ENCODE results near the gene NKG7.
"Not testable (repeated sequence)": the region's sequence is repeated elsewhere in the genome, so short reads cannot be mapped to it uniquely, and the experiment has no call there.

Gene NKG7

DNA sequence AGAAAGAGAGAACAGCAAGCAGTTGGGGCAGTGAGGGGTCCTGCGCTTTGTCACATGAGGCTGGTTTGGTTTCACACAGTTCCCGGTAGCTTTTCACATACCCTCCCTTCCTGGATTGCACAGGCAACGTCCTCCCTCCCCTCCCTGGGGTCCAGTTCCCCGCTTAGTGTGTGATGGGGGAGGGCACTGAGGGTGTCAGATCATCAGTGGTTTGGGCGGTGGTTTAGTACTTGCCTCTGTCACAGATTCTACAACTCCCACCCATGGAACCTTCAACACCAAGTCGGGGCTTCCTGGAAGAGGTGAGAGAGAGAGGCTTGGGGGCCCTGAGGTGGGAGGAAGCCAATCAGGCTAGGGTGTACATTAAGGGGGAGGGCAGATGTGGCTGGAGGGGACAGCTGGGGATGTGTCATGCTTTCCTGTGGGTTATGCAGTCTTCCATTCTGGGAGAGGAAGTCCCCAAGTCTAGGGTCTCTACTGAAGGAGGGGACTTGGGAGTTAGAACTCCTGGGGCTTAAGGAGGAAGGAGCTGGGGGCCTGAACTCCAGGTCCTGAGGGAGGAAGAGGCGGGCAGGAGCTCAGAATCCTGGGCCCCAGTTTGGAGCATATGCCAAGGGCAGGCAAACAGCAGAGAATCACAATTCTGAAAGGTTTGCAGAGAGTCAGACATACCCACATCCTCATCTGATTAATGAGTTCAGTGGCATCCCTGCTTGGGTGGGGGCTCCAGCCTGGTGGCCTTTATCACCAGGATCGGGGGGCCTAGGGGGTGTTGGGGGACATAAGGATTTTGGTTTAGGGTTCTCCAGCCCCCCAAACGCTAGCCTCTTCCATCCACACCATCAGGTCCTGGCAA, at the start of gene NKG7:
NKG7 (minus strand) TSS at position 6 of the 856 bp plus-strand sequence. CDS start 119 bp downstream, outside the sequence.
- TF ChIP-seq, protein P1, sequence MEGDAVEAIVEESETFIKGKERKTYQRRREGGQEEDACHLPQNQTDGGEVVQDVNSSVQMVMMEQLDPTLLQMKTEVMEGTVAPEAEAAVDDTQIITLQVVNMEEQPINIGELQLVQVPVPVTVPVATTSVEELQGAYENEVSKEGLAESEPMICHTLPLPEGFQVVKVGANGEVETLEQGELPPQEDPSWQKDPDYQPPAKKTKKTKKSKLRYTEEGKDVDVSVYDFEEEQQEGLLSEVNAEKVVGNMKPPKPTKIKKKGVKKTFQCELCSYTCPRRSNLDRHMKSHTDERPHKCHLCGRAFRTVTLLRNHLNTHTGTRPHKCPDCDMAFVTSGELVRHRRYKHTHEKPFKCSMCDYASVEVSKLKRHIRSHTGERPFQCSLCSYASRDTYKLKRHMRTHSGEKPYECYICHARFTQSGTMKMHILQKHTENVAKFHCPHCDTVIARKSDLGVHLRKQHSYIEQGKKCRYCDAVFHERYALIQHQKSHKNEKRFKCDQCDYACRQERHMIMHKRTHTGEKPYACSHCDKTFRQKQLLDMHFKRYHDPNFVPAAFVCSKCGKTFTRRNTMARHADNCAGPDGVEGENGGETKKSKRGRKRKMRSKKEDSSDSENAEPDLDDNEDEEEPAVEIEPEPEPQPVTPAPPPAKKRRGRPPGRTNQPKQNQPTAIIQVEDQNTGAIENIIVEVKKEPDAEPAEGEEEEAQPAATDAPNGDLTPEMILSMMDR (conservative IDR thresholded peaks at IDR 0.05; ENCODE audit: low read length), result no peak
- no peak for DNase-seq (ENCODE audit: low read depth)
- no peak within 1 kb of the TSS for H3K4me3 ChIP-seq (ENCODE audit: low read length)

DNA sequence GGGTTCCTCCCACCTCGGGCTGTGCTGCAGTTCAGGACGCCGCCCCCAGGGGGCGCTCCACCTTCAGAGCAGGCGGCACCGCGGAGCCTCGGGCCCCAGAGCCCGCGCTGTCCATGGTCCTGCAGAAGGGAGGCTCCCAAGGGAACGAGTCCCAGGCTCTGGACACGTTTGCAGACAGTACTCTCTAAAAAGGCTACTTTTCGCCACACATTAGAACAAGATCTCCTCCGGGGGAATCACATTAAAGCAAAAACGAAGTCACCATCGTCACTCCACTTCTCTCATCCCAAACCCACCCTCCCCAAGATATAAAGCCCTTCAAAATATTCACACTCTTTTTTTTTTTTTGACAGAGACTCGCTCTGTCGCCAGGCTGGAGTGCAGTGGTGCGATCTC, 49.6 kb upstream of the NKG7 start:
- peak; percentile 64 for DNase-seq (ENCODE audit: low read depth)
- TF ChIP-seq, protein P1 (conservative IDR thresholded peaks at IDR 0.05; ENCODE audit: low read length), result peak; percentile 94
- no peak overlapping the region for H3K4me3 ChIP-seq (ENCODE audit: low read length)

GRCh38 chr19:51421229-51422052, 49.0 kb upstream of the NKG7 start:
- TF ChIP-seq, protein P1 (conservative IDR thresholded peaks at IDR 0.05; ENCODE audit: low read length), result no peak
- no peak overlapping the region for H3K4me3 ChIP-seq (ENCODE audit: low read length)
- no peak for DNase-seq (ENCODE audit: low read depth)

DNA sequence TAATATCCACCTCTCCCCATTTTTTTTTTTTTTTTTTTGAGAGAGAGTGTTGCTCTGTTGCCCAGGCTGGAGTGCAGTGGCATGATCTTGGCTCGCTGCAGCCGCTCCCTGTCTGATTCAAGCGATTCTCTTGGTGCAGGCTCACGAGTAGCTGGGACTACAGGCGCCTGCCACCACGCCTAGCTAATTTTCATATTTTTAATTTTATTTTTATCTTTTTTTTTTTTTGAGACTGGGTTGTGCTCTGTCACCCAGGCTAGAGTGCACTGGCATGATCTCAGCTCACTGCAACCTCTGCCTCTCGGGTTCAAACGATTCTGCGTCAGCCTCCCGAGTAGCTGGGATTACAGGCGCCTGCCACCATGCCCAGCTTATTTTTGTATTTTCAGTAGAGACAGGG, 48.1 kb upstream of the NKG7 start:
- H3K4me3 ChIP-seq (ENCODE audit: low read length); DNase-seq (ENCODE audit: low read depth): not testable (repeated sequence)

DNA sequence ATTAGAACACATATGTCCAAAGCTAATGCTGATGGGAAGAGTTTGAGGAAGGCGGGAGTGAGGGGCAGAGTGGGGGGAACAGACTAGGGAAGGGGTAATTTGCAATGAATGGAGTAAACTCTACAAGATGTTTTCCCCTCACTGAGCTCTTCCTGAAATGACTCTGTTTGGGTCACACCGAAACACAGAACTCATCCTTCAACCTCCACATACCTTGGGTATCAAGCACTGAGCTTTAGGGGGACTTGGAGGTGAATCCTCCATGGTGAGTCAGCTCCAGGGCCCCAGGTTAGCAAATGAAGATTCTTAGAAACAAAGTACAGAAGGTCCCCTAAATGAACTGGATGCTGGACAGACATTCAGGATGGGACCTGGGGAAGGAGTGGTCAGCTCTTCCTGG, 46.3 kb upstream of the NKG7 start:
- TF ChIP-seq, protein P1 (conservative IDR thresholded peaks at IDR 0.05; ENCODE audit: low read length), result no peak
- no peak overlapping the region for H3K4me3 ChIP-seq (ENCODE audit: low read length)
- no peak for DNase-seq (ENCODE audit: low read depth)

- TF ChIP-seq, protein P1 (conservative IDR thresholded peaks at IDR 0.05; ENCODE audit: low read length), result no peak
- no peak for DNase-seq (ENCODE audit: low read depth)
- H3K4me3 ChIP-seq (ENCODE audit: low read length), result no peak overlapping the region
These were observed 45.3 kb upstream of the NKG7 start for GRCh38 chr19:51417810-51418157.

DNA sequence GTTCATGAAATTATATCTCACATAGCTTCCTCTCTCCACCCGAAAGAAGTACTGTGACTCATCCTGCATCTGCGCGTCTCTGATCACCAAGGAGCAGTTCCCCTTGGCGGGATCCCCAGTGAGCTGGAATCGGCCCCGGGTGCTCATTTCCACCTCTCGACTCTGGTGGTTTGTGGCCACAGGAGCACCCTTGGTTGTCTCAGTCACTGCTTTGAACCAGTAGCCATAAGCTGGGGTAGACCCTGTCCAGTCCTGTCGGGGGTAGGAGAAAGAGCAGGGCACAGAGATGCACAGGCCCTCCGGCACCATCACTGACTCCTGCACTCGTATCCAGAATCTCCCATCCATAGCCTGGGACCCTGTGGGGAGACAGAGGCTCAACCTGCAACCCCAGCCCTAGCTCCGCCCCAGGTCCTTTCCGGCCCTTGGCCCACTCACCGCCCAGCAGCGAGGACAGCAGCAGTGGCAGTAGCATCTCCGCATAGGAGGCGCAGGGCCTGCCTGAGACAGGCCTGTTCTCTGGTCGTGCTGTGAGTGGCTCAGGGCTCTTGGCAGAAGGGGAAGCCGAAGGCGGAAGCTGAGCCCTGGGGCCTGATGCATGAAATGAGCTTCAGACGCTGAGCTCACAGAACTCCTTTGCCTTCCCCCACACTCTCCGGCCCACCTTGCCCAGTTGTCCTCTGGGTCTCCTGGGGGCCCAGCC, 44.8 kb upstream of the NKG7 start, which contains the start of gene SIGLEC10:
SIGLEC10 (minus strand) TSS at position 536 of the 703 bp plus-strand sequence; CDS start at position 475, 61 bp downstream.
- no peak for DNase-seq (ENCODE audit: low read depth)
- TF ChIP-seq, protein P1 (conservative IDR thresholded peaks at IDR 0.05; ENCODE audit: low read length), result no peak
- no peak within 1 kb of the TSS for H3K4me3 ChIP-seq (ENCODE audit: low read length)

GRCh38 chr19:51416422-51416821, 44.0 kb upstream of the NKG7 start:
- not testable (repeated sequence) for H3K4me3 ChIP-seq (ENCODE audit: low read length); DNase-seq (ENCODE audit: low read depth)
